Stimulated activated CD4-positive, alpha-beta T cell treated with anti-CD3 and anti-CD28 coated beads, Interleukin-2, amount 100 ng/mL, for 24 hours (primary cell): ENCODE measurements around the gene DRD3.

ENCODE experiments used
- DNase-seq, 2 donors: peaks; one replicate each; pipeline ENCODE4 v3.0.0-alpha.2; 2020

DRD3 gene

GRCh38 chr3:114115143-114115542, 63.7 kb downstream of the DRD3 start:
- DNase-seq: no peak

- no peak for DNase-seq
Observed at GRCh38 chr3:114114719-114115118, 64.1 kb downstream of the DRD3 start.

DNA sequence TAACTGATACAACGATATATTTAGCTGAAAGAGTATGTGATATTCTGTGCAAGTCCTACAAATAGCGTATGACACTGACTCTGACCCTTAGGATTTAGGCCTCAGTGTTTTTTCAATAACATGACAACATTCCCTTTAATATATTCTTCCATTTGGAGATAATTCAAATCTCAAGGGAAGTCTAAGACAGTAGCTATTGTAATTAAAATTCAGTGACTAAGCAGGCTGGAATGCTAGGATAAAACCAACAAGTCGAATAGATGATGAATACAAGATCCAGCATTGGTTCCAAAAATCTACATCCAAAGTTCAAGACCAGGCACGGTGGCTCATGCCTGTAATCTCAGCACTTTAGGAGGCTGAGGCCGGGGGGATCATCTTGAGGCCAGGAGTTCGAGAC, 66.2 kb downstream of the DRD3 start:
- no peak for DNase-seq

DNA sequence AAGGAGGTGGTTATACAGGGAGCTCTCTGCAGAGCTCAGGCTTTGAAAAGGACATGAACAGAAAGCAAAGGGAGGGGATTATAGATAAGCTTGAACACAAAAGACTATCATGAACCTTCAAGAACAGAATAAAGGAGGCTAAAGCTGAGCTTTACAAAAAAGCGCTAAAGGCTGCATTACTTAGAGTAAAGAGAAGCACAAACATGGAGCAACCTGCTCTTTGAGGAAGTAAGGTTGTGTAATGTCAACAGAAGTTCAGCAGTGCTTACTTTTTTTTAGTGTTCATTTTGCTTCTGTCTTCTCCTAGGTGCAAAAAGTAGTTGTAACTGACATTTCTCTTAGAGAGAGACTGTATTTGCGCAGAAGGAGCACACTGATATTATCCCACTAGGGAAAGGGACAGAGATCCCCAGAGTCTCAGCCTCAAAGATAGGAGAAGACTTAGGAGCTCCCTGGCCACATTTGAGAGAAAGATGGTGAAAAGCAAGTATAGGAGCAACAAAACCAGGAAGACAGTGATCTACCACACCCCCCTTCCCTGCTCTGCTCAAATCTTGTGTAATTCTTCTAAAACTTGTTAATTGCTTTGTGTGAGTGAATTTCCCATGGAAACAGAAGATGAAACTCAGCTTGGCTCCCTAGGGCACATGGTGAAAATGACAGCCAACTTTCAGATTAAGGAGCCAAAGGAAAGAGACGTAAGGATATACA, 67.6 kb downstream of the DRD3 start:
- DNase-seq: no peak

- no peak for DNase-seq
Observed at GRCh38 chr3:114110439-114110838, 68.4 kb downstream of the DRD3 start.

DNA sequence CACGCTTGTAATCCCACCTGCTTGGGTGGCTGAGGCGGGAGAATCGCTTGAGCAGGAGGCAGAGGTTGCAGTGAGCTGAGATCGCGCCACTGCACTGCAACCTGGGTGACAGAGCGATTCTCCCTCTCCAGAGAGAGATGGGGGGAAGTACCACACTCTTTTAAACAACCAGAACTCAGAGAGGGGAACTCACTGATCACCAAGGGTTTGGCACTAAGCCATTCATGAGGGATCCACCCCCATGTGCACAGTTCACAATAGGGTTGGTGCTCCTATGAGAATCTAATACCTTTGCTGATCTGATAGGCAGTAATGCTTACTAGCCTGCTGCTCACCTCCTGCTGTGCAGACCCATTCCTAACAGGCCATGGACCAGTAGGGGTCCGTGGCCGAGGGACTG, 70.7 kb downstream of the DRD3 start:
- DNase-seq: no peak

GRCh38 chr3:114104414-114104813, 74.4 kb downstream of the DRD3 start:
- no peak for DNase-seq

DNA sequence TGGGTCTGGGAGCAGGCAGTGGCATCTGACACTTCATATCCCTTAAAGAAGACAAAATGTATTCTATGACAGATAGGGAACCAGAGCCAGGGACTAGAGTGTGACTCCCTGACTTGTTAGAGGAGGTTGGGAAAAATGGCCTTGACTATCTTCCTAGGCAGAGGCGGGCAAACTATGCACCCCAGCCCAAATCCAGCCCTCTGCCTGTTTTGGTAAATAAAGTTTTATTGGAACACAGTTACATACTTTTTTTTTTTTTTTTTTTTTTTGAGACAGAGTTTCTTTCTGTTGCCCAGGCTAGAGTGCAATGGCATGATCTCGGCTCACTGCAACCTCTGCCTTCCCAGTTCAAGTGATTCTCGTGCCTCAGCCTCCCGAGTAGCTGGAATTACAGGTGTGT, 75.0 kb downstream of the DRD3 start:
- no peak for DNase-seq

- DNase-seq: no peak
Observed at GRCh38 chr3:114103181-114103580, 75.7 kb downstream of the DRD3 start.

DNA sequence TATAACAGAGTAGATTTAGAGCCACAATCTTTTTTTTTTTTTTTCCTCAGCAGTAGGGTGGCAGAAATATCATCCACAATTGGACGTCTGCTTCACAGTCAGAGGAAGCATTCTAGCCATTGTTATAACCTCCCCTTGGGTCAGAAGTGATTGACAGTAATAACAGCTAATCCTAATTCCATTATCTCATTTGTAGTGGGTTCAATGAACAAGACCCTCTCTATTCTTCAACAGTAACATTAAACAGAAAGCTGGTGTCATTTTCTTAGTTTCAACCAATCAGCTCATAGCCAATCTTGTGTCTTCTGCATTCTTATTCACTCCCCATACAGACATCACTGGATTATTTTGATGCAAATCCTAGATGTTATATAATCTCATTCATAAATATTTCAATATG, 77.8 kb downstream of the DRD3 start:
- no peak for DNase-seq

- DNase-seq: no peak
Observed at GRCh38 chr3:114095796-114096195, 83.1 kb downstream of the DRD3 start.

DNA sequence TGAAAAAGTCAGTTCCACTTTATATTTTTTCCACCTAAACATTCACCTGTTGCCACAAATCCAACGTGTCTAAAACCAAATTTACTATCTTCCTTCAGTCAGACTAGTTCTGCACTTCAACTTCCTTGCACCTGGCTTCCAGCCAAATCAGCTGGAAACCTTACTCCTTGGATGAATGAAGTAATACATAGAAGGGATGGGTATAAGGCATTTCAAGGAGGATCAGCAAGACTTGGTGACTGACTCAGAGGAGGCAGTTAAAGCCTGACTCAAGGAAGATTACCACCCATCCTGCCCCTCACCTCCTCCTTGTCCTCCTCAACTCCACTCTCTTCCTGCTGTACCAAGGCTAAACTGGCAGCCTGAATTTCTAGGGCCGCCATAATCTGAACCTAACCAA, 85.3 kb downstream of the DRD3 start:
- DNase-seq: no peak

DNA sequence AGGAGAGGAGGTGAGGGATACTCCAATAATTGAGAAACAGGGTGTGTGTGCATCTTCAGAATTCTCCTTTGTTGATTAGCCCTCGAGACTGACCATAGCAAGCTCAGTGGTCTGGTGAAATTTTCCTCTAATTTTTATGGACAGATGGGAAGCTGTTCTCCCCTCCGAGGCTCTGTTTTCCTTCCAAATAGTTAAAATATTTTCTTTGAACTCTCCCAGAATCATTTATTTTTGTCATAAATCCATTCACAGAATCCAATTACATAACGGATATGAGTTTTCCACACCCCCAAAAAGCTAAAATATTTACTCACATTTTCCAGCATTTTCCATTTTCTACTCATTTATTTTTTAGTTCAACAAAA, 85.9 kb downstream of the DRD3 start:
- no peak for DNase-seq

DNA sequence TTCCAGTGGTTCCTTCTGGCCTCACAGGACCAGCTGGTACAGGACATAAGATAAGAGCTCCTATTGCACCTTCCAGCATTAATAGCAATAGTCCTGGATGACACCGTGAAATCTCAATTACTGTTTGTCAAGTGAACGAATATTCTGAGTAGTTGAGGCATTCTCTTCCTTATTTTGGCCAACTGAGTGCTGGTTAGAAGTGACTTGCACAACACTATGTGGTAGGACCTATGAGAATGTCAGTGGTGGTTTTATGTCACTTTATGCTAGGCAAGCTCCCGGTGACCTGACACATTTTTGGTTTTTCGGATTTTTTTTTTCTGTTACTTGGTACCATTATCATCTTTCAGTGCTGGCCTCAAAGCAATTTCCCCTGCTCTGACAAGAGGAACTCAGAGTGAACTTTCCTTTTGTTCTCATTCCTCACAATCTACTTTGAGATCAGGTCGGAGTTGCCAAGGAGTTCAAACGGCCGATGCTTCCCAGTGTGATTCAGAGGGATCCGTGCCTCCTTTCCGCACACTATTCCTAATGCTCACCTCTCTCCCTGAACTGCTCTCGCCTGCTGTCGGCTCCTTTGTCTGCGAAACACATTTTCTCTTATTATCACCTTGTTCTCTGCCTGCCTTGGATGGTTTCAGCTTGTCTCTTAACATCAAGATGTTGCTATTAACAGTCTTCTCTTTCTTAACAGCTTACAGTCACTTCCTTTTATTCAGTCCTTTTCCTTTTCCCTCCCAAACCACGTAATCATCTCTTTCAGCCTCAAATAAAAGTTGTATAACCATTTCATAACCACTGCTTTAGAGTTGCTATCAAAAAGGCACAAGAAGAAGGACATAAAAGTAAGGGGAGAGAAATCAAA, 86.5 kb downstream of the DRD3 start:
- no peak for DNase-seq

DNA sequence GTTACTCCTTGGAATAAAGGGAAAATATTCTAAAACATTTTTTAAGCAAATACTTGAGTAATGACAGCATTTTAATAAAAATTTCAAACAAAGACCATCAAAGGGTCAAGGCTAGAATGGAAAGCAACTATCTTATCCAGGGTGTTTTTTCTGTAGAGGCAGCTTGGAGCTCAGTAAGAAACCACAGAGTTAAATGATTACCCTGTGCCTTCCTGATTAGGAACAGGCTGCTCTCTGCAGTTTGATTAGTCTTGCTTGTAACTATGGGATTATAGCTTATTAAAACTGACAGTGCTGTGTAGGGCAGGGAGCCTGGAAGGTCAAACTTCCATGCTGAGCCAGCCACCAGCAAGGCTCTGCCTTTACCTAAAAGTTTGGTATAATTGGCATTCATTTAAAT, 89.2 kb downstream of the DRD3 start:
- DNase-seq: no peak

DNA sequence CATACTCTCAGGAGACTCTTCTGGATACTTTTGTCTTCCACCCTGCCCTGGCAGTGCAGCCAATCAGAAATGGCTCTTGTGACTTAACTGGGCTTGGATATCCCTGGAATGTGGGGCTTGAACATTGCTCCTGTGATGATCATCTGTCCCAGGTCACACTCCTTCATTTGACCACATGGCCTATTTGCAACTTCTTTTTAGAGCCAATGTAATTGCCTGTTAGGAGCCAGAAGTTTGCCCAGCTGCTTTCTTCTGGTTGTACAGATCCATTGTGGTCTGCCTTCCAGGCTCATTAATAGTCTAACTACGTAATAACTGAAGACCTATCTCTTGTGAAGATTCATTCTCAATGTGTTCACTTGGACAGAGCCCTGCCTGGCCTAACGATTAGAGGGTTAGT, 92.5 kb downstream of the DRD3 start:
- DNase-seq: no peak

DNA sequence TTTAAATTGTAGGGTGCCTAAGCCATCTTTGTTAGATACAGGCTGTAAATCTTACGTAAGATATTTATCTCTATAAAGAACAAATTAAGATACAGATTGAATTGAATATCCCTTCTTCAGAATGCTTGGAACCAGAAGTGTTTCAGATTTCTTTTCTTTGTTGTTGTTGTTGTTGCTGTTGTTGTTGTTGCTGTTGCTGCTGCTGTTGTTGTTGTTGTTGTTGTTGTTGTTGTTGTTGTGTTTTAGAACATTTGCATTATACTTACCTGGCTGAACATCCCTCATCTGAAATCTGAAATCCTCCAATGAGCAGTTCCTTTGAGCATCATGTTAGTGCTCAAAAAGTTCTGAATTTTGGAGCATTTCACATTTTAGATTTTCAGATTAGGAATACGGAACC, 95.7 kb downstream of the DRD3 start:
- no peak for DNase-seq

- DNase-seq: no peak
Observed at GRCh38 chr3:114081037-114081436, 97.8 kb downstream of the DRD3 start.

GRCh38 chr3:114080201-114080600, 98.7 kb downstream of the DRD3 start:
- DNase-seq: no peak

GRCh38 chr3:114079761-114080160, 99.1 kb downstream of the DRD3 start:
- DNase-seq: no peak

DNA sequence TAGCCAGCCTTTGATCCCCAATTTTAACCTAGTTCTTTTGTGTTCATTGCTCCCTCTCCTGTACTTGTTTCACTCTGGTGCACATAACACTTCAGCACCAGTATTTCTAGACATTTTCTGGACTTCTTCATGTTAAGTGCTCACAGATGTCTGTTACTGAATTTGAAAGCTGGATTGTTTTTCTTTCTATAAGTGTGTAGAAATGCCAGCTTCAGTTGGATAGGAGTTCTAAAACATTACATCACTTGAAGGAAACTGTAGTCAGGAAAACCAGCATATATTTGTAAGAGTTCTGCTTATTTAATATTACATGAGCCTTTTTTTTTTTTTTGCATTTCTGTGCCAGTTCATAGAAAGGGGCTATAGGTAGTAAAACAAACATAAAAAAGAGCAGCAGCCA, 100.7 kb downstream of the DRD3 start:
- no peak for DNase-seq
